Stimulated activated naive B cell treated with anti-CD40 and anti-IgM and Interleukin-4, amounts not matched to agents 10 μg/mL and 1 μg/mL and 100 μg/mL, for 72 hours (primary cell): ENCODE measurements around the gene WFDC9.
"Not testable (repeated sequence)": the region's sequence is repeated elsewhere in the genome, so short reads cannot be mapped to it uniquely, and the experiment has no call there.

Source experiments
- ATAC-seq, 2 donors: fragments of 150-1000 bp; cut with Tn5 transposase; replicated peaks; 2 replicates each; pipeline ENCODE4 v1.10.0; 2021; ENCODE audit warnings: moderate library complexity in 1 of 2
- DNase-seq: peaks from one replicate; pipeline ENCODE4 v3.0.0; 2021
- H3K27ac Mint-ChIP-seq: one replicate; pipeline ENCODE4 v1.8.0; 2022; ENCODE audit warnings: mild to moderate bottlenecking, mixed read lengths
- H3K27me3 Mint-ChIP-seq, 2 donors: one replicate each; pipeline ENCODE4 v1.8.0; 2022; ENCODE audit warnings: mixed read lengths in 2 of 2
- H3K36me3 Mint-ChIP-seq, 2 donors: one replicate each; pipeline ENCODE4 v1.8.0; 2022; ENCODE audit warnings: mixed read lengths in 2 of 2, mild to moderate bottlenecking in 1 of 2
- H3K4me1 Mint-ChIP-seq, 2 donors: one replicate each; pipeline ENCODE4 v1.8.0; 2022; ENCODE audit warnings: mixed read lengths in 2 of 2, mild to moderate bottlenecking in 1 of 2
- H3K4me3 Mint-ChIP-seq, 2 donors: one replicate each; pipeline ENCODE4 v1.8.0; 2022; ENCODE audit warnings: mild to moderate bottlenecking in 2 of 2, mixed read lengths in 2 of 2, moderate library complexity in 1 of 2
- H3K9me3 Mint-ChIP-seq, 2 donors: one replicate each; pipeline ENCODE4 v1.8.0; 2022; ENCODE audit warnings: mixed read lengths in 2 of 2, mild to moderate bottlenecking in 1 of 2

The WFDC9 gene

DNA sequence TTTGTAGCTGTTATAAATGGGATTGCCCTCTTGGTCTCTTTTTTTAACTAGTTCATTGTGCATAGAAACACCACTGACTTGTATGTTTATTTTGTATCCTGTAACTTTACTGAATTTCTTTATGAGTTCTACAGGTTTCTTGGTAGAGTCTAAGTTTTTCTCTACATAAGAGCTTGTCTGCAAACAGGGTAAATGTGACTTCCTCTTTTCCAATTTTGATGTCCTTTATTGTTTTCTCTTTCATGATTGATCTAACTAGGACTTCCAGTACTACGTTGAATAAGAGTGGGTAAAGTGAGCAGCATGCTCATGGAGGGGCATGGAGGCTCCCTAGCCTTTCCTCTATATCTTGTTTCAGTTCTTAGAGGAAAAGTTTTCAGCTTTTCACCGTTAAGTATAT, 4.5 kb downstream of the WFDC9 start:
- ATAC-seq: no peak
- Mint-ChIP-seq H3K27ac (no peak overlapping the region), H3K27me3 (peaks cover 40 to 48% of the 10 kb centered on the region in 2 donors), H3K9me3 (peaks cover 8 to 10% of the 10 kb centered on the region in 2 donors), H3K4me1 (peaks cover 0 to 4% of the 10 kb centered on the region in 2 donors), H3K36me3 (peaks cover 0 to 4% of the 10 kb centered on the region in 2 donors), H3K4me3 (no peak overlapping the region)
- DNase-seq: no peak

DNA sequence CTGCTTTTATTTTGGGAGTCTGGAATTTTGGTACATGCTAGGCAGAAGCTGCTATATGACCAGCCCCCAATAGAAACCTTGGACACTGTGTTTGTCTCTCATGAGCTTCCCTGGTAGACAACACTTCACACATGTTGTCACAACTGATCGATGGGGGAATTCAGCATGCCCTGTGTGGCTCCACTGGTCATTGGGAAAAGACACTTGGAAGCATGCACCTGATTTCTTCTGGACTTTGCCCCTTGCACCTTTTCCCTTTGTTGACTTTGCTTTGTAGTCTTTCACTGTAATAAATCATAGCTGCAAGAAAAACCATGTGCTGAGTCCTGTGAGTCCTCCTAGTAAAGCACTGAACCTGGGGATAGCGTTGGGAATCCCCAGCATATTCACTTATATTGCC, 9.5 kb downstream of the WFDC9 start:
- Mint-ChIP-seq H3K4me3 (no peak overlapping the region), H3K9me3 (peaks cover 8 to 15% of the 10 kb centered on the region in 2 donors), H3K36me3 (peaks cover 0 to 4% of the 10 kb centered on the region in 2 donors), H3K27me3 (peaks cover 23 to 26% of the 10 kb centered on the region in 2 donors), H3K4me1 (no peaks in the 10 kb centered on the region), H3K27ac (no peak overlapping the region)
- no peak for DNase-seq
- no peak for ATAC-seq

DNA sequence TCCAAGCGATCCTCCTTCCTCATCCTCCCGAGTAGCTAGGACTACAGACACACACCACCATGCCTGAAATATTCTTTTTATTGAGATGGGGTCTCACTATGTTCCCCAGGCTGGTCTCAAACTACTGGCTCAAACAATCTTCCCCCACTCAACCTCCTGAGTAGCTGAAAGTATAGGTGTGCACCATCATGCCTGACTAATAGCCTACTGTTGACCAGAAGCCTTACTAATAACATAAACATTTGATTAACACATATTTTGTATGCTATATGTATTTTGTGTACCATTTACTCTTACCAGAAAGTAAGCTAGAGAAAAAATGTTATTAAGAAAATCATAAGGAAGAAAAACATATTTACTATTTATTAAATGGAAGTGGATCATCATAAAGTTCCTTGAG, 13.5 kb downstream of the WFDC9 start:
- ATAC-seq (no peak), DNase-seq (no peak)
- Mint-ChIP-seq H3K27me3 (peaks cover 9 to 26% of the 10 kb centered on the region in 2 donors), H3K4me1 (no peaks in the 10 kb centered on the region), H3K27ac (no peak overlapping the region), H3K4me3 (no peak overlapping the region), H3K36me3 (no peaks in the 10 kb centered on the region), H3K9me3 (peaks cover 0 to 4% of the 10 kb centered on the region in 2 donors)

GRCh38 chr20:45612314-45612713, 18.8 kb downstream of the WFDC9 start:
- Mint-ChIP-seq H3K27ac (no peak overlapping the region), H3K9me3 (peaks cover 5% of the 10 kb centered on the region in 2 donors)
- ATAC-seq: no peak

DNA sequence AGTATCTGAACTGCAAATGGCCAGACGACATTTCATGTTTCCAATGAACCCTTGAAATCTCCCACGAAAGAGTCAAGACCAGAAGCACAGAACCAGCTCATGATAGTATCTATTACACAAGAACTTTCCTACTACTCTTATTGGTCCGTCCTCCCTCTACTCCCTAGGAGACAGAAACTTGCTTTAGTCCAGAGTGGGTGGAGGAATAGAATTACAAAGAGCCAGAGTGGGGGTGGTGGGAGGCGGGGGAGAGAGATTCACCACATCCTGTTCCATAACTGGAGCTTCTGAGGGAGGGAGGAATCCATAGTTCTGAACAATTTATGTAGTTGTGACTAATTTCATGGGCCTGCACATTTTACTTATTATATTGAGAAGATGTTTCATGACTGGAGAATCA, 20.0 kb downstream of the WFDC9 start:
- no peak overlapping the region for H3K4me3 Mint-ChIP-seq
- no peaks in the 10 kb centered on the region for H3K4me1 Mint-ChIP-seq
- H3K27me3 Mint-ChIP-seq: peaks cover 41 to 49% of the 10 kb centered on the region in 2 donors
- H3K9me3 Mint-ChIP-seq: peaks cover 5 to 12% of the 10 kb centered on the region in 2 donors
- DNase-seq: no peak
- H3K36me3 Mint-ChIP-seq: peaks cover 0 to 2% of the 10 kb centered on the region in 2 donors
- ATAC-seq: no peak
- H3K27ac Mint-ChIP-seq: no peak overlapping the region

More at GRCh38 chr20:45612314-45612713, 18.8 kb downstream of the WFDC9 start:
- Mint-ChIP-seq H3K4me1 (no peaks in the 10 kb centered on the region), H3K36me3 (peaks cover 0 to 2% of the 10 kb centered on the region in 2 donors), H3K4me3 (no peak overlapping the region), H3K27me3 (peaks cover 37 to 50% of the 10 kb centered on the region in 2 donors)
- no peak for DNase-seq

DNA sequence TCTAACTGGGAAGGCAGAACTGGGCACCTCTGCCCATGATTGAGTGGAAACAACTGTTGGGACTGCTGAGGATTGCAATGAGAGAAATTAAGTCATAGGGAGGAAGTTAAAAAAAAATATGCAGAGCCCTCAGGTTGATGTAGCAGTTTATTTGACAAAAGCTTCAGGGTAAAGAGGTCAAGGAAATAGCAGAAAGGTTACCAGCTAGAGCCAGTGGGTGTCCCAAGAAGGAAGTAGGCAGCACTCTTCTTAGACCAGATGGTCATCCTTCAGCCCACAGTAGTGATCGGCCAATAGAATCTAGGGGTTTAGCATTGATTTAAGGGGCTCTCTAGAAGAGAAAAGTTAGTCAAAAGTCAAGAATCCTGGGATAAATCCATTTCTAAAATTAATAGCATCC, 23.3 kb downstream of the WFDC9 start:
- peaks cover 10 to 15% of the 10 kb centered on the region in 2 donors for H3K9me3 Mint-ChIP-seq
- H3K27ac Mint-ChIP-seq: no peak overlapping the region
- peaks cover 43 to 47% of the 10 kb centered on the region in 2 donors for H3K27me3 Mint-ChIP-seq
- no peaks in the 10 kb centered on the region for H3K4me1 Mint-ChIP-seq
- no peak overlapping the region for H3K4me3 Mint-ChIP-seq
- peaks cover 0 to 2% of the 10 kb centered on the region in 2 donors for H3K36me3 Mint-ChIP-seq
- DNase-seq (no peak), ATAC-seq (no peak)

DNA sequence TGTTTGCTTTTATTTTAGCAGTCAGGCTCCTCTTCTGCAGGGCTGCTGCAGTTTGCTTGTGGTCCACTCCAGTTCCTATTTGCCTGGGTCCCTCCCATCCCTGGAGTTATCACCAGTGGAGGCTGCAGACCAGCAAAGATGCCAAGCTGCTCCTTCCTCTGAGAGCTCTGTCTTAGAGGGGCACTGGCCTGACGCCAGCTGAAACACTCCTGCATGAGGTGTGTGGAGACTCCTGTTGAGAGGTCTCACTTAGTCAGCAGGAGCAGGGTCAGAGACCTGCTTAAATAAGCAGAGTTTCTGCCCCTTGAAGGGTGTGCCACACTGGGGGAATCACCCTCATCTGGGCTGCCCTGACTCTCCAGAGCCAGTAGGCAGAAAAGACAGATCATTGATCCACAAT, 35.8 kb downstream of the WFDC9 start:
- DNase-seq: no peak
- no peak overlapping the region for H3K4me3 Mint-ChIP-seq
- H3K36me3 Mint-ChIP-seq: no peaks in the 10 kb centered on the region
- H3K27me3 Mint-ChIP-seq: peaks cover 19 to 52% of the 10 kb centered on the region in 2 donors
- no peaks in the 10 kb centered on the region for H3K4me1 Mint-ChIP-seq
- H3K27ac Mint-ChIP-seq: no peak overlapping the region
- ATAC-seq: no peak
- no peaks in the 10 kb centered on the region for H3K9me3 Mint-ChIP-seq

DNA sequence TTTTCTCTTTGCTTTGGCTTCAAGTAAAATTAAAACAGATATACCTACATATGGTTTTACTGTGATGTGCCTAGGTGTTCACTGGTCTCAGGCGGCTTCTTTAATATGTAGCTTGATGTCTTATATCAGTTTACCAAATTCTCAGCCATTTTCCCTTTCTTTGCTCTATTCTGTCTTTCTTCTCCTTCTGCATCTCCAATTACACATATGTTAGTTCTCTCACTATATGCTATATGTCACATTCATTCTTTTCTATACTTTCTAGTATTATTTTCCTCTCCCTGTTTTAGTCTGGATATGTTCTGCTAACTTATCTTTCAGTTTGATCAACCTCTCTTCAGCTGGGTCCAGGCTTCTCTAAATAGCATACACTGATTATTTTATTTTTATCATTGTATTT, 37.6 kb downstream of the WFDC9 start:
- Mint-ChIP-seq H3K4me3 (no peak overlapping the region), H3K36me3 (no peaks in the 10 kb centered on the region), H3K27me3 (peaks cover 15 to 49% of the 10 kb centered on the region in 2 donors), H3K9me3 (no peaks in the 10 kb centered on the region), H3K27ac (no peak overlapping the region), H3K4me1 (no peaks in the 10 kb centered on the region)
- DNase-seq (no peak), ATAC-seq (no peak)

- ATAC-seq (peak; percentile 70 to 86), DNase-seq (peak; percentile 20)
- no peak overlapping the region for H3K4me3 Mint-ChIP-seq
- H3K27me3 Mint-ChIP-seq: peaks cover 10 to 45% of the 10 kb centered on the region in 2 donors
- H3K36me3 Mint-ChIP-seq: no peaks in the 10 kb centered on the region
- H3K9me3 Mint-ChIP-seq: no peaks in the 10 kb centered on the region
- H3K27ac Mint-ChIP-seq: no peak overlapping the region
- no peaks in the 10 kb centered on the region for H3K4me1 Mint-ChIP-seq
These were observed 38.4 kb downstream of the WFDC9 start for GRCh38 chr20:45592574-45593189.

- Mint-ChIP-seq H3K27ac (no peak overlapping the region), H3K4me3 (no peak overlapping the region), H3K4me1 (no peaks in the 10 kb centered on the region), H3K36me3 (no peaks in the 10 kb centered on the region), H3K27me3 (peaks cover 4 to 30% of the 10 kb centered on the region in 2 donors), H3K9me3 (no peaks in the 10 kb centered on the region)
- ATAC-seq: no peak
- no peak for DNase-seq
These were observed 41.4 kb downstream of the WFDC9 start for GRCh38 chr20:45589725-45590124.

GRCh38 chr20:45588800-45589199, 42.3 kb downstream of the WFDC9 start:
- Mint-ChIP-seq H3K27ac (no peak overlapping the region), H3K27me3 (peaks cover 4 to 23% of the 10 kb centered on the region in 2 donors), H3K9me3 (no peaks in the 10 kb centered on the region), H3K4me1 (no peaks in the 10 kb centered on the region), H3K4me3 (no peak overlapping the region), H3K36me3 (no peaks in the 10 kb centered on the region)
- no peak for DNase-seq
- ATAC-seq: no peak

GRCh38 chr20:45585986-45586385, 45.1 kb downstream of the WFDC9 start:
- H3K4me3 Mint-ChIP-seq, DNase-seq, ATAC-seq, H3K9me3 Mint-ChIP-seq, H3K36me3 Mint-ChIP-seq, H3K4me1 Mint-ChIP-seq, H3K27ac Mint-ChIP-seq: not testable (repeated sequence)
- H3K27me3 Mint-ChIP-seq: peaks cover 6 to 21% of the 10 kb centered on the region in 2 donors

- H3K9me3 Mint-ChIP-seq, H3K4me3 Mint-ChIP-seq, H3K27ac Mint-ChIP-seq, H3K36me3 Mint-ChIP-seq, ATAC-seq, DNase-seq, H3K4me1 Mint-ChIP-seq: not testable (repeated sequence)
- peaks cover 13 to 34% of the 10 kb centered on the region in 2 donors for H3K27me3 Mint-ChIP-seq
These were observed 46.8 kb downstream of the WFDC9 start for GRCh38 chr20:45584294-45584693.

- Mint-ChIP-seq H3K4me1 (no peaks in the 10 kb centered on the region), H3K27me3 (peaks cover 18 to 31% of the 10 kb centered on the region in 2 donors), H3K9me3 (no peaks in the 10 kb centered on the region), H3K4me3 (no peak overlapping the region), H3K36me3 (no peaks in the 10 kb centered on the region), H3K27ac (no peak overlapping the region)
- DNase-seq (no peak), ATAC-seq (no peak)
These were observed 47.6 kb downstream of the WFDC9 start for GRCh38 chr20:45583502-45583901.

DNA sequence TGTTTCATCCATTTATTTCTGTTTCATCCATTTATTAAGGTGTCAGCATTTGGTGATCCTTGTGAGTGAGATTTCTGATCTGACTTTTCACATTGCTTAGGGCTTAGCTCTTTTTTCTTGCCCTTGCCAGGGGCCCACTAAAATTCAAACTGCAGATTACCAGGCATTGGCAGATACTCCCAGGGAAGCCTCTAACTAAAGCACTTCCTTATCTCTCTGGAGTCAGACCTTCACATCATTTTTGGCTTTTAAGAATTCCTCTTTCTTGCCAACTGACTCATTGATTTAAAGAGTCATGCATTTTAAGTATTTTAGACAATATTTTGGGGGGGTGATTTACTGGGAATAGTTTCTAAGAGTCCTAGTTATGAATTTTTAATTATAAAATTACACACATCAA, 49.4 kb downstream of the WFDC9 start:
- no peak for DNase-seq
- Mint-ChIP-seq H3K4me1 (no peaks in the 10 kb centered on the region), H3K36me3 (no peaks in the 10 kb centered on the region), H3K4me3 (no peak overlapping the region), H3K9me3 (no peaks in the 10 kb centered on the region), H3K27ac (no peak overlapping the region), H3K27me3 (peaks cover 18 to 29% of the 10 kb centered on the region in 2 donors)
- no peak for ATAC-seq
